ENCODE measurements around the gene DNAI1.
"Not testable (repeated sequence)": the region's sequence is repeated elsewhere in the genome, so short reads cannot be mapped to it uniquely, and the experiment has no call there.

DNAI1 gene

GRCh38 chr9:34521406-34522045 is 62.9 kb downstream of the DNAI1 start:
- TF ChIP-seq CTCF (IDR thresholded peaks at IDR 0.05; ENCODE audit: borderline replicate concordance, insufficient read depth, low read depth, low read length): no peak
- H3K4me3 ChIP-seq (ENCODE audit: low read depth, low read length): no peak overlapping the region

- TF ChIP-seq CTCF (IDR thresholded peaks at IDR 0.05; ENCODE audit: borderline replicate concordance, insufficient read depth, low read depth, low read length): no peak
- no peak overlapping the region for H3K4me3 ChIP-seq (ENCODE audit: low read depth, low read length)
Observed at GRCh38 chr9:34522091-34522887, 63.7 kb downstream of the DNAI1 start.

GRCh38 chr9:34522971-34523797 is 64.6 kb downstream of the DNAI1 start, which contains the start of gene ENHO:
TSS of gene ENHO (minus strand) at chr9:34522990. CDS start at chr9:34521695, 1,295 bp downstream.
- no peak within 1 kb of the TSS for H3K4me3 ChIP-seq (ENCODE audit: low read depth, low read length)
- no peak for TF ChIP-seq CTCF (IDR thresholded peaks at IDR 0.05; ENCODE audit: borderline replicate concordance, insufficient read depth, low read depth, low read length)

- TF ChIP-seq CTCF (IDR thresholded peaks at IDR 0.05; ENCODE audit: borderline replicate concordance, insufficient read depth, low read depth, low read length): no peak
Observed at GRCh38 chr9:34524349-34524748, 65.7 kb downstream of the DNAI1 start.

GRCh38 chr9:34526026-34526425 is 67.4 kb downstream of the DNAI1 start:
- no peak overlapping the region for H3K4me3 ChIP-seq (ENCODE audit: low read depth, low read length)

More at GRCh38 chr9:34524349-34524748, 65.7 kb downstream of the DNAI1 start:
- H3K4me3 ChIP-seq (ENCODE audit: low read depth, low read length): no peak overlapping the region

GRCh38 chr9:34532041-34532440 is 73.4 kb downstream of the DNAI1 start:
- not testable (repeated sequence) for H3K4me3 ChIP-seq (ENCODE audit: low read depth, low read length)

More at GRCh38 chr9:34526026-34526425, 67.4 kb downstream of the DNAI1 start:
- no peak for TF ChIP-seq CTCF (IDR thresholded peaks at IDR 0.05; ENCODE audit: borderline replicate concordance, insufficient read depth, low read depth, low read length)

- H3K4me3 ChIP-seq (ENCODE audit: low read depth, low read length): no peak overlapping the region
- no peak for TF ChIP-seq CTCF (IDR thresholded peaks at IDR 0.05; ENCODE audit: borderline replicate concordance, insufficient read depth, low read depth, low read length)
Observed at GRCh38 chr9:34536685-34537084, 78.1 kb downstream of the DNAI1 start.

All from GM12875 (cell line).